Colon (tissue), 2 donors: Measurements from ENCODE around the gene NOS3.

ENCODE experiments used
- FAIRE-seq: peaks from 2 replicates; lab custom pipeline; 2012; peaks lifted over from hg19 to GRCh38; lab: Jason Lieb, UNC
- donor health status: control.
- donor health status: control.

NOS3 gene

DNA sequence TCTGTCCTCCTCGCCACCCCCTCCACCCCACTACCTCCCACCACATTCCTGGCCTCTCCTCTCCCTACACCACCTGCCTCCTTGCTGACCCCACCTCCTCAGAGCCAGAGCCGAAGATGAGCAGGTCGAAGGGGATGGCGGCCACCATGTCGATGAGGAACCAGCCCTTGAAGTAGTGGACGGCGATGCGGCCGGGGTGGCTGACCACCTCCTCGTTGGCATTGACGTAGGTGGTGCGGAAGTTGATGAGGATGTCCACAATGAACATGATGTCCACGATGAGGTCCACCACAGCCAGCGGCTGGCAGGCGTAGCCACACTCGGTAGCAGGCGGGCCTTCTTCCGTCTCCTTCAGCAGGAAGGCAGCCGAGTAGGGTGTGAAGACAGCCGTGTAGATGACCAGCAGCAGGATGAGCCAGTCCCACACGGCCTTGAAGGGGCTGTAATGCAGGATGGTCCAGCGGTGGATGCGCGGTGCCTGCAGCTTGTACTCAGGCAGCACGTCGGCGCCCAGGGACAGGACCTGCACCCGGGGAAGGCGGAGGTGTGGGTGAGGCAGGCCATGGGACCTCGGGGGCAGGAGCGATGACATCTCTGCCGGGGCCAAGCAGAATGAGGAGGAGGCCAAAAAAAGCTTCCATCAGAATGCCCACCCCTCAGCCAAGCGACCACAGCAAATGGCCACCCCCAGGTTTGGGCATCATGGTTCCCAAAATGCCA lies 38.3 kb upstream of the NOS3 start:
- no peak for FAIRE-seq

DNA sequence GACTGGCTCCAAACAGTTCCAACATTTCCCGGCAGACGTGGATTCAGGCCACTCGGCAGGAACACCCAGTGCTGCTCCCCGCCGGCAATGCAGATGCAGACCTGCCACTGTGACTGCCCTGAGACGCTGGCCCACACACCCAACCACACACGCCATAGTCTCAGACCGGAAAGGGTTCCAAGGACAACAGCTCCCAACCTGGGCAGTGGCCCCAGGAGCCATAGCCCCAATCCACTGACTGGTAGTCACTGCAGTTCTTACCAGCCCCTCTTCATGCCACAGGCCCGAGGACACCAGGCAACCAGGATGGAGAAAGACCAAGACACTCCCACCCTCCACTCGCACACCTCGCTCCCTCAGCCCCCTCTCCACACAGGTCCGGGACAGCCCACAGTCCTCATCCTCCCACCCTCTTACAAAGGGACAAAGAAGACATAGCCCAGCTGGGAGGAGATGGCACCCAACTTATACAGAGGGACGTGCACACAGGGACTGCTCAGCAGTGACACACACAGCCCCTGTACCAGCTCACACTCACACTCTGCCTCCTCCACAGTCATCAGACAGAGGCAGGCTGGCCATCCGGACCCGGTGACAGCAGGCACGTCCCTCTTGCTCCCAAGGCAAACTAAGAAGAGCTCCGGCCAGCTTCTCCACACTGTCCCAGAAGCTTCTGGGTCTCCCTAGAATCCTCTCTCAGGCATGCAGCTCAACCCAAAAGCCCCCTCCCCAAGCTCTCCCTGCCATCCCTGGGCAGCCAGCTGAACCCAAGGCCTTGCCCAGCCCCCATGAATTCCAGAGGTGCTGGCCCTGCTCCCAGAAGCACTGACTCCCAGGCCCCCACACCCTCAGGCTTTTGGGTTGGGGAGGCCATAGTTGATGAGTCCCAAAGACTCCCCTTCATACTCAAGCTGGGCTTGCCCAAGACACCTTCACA lies 37.5 kb upstream of the NOS3 start:
- FAIRE-seq = no peak

DNA sequence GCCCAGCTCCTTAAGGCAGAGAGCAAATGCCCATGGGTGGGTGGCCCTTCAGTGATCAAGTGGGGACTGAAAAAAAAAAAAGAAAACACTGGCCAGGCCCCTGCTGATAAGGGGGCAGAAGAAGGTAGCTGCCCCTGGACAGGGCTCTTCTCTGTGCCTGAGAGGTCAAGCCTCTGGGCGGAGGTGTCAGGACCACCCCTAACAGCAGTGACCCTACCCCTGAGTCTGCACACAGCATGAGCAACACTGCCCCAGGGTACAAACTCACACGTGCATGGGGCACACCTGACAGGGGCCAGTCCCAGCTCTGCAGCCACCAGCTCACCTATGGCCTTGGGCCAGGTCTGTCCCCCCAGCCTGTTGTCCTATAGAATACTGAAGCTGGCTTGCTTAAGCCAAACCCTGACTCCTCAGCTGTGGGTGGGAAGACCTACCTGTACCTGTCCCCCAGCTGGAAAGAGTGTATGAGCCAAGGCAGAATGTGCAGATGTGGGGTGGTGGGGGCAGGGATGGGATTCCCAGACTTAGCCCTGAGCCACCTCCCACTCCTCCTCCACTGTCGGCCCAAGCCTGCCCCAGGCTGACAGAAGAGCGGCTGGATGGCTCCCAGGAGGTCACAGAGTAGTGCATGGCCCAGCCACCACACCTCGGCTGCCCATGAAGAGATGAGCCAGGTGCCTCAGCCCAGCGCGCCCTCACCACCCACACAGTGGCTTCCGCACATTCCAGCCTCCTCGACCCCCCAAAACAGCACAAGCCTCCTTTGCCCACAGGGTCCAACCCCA lies 36.4 kb upstream of the NOS3 start:
- no peak for FAIRE-seq

- no peak for FAIRE-seq
These were observed 35.8 kb upstream of the NOS3 start for GRCh38 chr7:150954986-150955518.

GRCh38 chr7:150955519-150956394 lies 35.1 kb upstream of the NOS3 start:
- no peak for FAIRE-seq

GRCh38 chr7:150956395-150957132 lies 34.3 kb upstream of the NOS3 start:
- no peak for FAIRE-seq

- FAIRE-seq = no peak
These were observed 33.4 kb upstream of the NOS3 start for GRCh38 chr7:150957133-150958020.

DNA sequence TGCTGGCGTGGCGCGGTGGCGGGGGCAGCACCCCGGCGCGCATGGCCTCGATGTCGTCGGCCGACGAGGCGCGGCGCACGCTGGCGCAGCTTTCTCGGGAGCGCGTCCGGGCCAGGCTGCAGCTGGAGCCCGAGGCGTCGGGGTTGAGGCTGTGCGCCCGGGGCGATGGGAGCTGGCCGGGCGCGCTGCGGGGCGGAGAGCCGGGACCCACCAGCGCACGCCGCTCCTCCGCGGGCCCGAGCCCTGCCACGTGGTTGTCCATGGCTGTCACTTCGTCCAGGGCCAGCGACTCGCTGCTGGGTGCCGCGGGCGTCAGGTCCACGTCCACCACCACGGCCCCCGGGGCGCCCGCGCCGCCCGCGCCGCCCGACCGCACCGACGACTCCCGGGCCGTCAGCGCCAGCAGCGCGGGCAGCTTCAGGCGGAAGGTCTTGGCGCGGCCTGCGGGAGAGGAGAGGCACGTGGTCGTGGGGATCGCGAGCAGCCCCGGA lies 32.7 kb upstream of the NOS3 start:
- FAIRE-seq = no peak

- no peak for FAIRE-seq
These were observed 32.2 kb upstream of the NOS3 start for GRCh38 chr7:150958597-150958996.

GRCh38 chr7:150959081-150959480 lies 31.7 kb upstream of the NOS3 start:
- FAIRE-seq = no peak

- FAIRE-seq = no peak
These were observed 30.8 kb upstream of the NOS3 start for GRCh38 chr7:150959739-150960734.

DNA sequence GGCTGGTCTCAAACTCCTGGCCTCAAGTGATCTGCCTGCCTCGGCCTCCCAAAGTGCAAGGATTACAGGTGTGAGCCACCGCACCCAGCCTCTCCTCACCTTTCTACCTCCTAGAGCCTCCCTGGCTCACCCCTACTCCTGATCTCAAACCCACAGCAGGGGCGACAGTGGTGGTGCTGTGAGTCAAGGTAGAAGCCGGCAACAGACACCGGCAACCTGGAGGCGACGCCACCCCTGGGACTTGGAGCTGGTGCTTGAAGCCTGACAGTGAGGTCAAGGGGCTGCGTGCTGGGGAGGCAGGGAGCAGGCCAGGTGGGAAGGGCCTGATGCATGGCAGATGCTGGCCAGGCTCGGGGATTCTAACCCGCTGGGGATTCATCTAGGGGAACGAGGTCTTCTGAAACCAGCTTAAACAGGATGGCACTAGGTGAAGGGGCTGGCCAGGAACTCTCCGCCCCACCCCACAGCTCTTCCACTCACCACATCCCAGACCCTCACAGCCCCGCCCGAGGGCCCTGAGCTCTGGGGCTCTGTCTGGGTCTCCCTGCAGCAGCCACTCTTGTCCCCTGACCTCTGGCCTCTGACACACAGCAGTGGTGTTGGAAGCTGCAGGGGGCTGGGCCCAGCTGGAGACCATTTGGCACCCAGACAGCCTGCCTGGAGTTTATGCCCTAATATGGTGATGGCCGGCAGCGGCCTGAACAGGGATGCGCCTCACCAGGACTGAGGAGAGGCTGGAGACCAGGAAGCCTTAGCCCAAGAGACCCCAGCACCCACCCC lies 29.1 kb upstream of the NOS3 start:
- no peak for FAIRE-seq

DNA sequence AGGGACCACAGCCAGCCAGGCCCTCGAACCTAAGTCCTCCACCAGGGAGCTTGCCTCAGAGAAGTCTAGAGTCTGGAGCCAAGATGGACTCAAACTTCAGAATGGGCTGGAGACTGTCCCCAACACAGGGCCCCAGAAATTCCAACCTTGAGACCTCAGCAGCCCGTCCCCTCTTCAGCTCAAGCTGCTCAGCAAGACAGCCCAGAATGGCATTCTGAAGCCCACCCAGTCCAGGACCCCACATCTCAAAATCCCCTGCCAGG lies 28.6 kb upstream of the NOS3 start:
- no peak for FAIRE-seq

- no peak for FAIRE-seq
These were observed 28.0 kb upstream of the NOS3 start for GRCh38 chr7:150962553-150963399.

DNA sequence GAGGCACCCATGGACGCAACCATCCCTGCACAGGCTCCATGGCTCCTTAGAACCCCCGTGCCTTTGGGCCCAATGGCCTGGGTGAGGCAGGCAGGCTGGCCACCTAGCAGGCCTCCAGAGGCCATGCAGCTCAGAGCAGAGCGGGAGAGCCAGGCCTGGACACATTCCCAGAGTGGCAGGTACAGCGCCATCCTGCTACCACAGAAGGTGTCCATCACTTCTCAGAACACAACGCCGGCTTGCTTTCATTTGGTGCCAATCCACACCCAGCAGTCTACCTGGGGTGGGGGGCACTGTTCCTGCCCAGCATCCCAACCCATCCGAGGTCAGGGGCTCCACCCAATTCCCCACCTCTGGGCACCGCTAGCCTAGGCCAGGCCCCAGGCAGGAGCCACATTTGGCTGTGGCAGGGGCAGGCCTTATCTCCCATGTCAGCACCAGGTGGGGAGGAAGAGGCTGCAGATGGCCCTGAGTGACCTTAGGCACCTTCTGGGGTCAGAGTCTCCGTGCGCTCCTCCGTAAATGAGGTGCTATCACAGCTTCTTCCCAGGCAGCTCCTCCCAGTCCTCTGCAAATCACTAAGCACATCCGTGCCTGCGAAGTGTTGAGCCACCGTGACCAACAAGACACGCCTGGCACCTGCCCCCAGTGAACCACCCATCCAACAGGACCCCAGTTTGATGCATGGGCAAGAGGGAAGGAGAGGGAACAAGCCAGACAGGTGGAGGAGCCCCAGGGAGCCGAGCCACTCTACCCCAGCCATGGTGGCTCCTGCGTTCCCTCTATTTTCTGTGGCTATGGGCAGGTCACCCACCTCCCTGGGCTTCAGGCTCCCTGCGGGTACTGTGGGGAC lies 26.9 kb upstream of the NOS3 start:
- no peak for FAIRE-seq
